Small intestine (tissue), 7 donors: ENCODE results near the gene CCDC82. TPM values are rescaled to one million over a fixed set of nuclear protein-coding genes. Genes with fewer than 3 reads are reported as not detected.

Source experiments
- DNase-seq, 2 donors: peaks; one replicate each; pipeline versions ENCODE4 v3.0.0 to v3.0.0-alpha.2; 2013
- FAIRE-seq: peaks from 2 replicates; lab custom pipeline; 2012; peaks lifted over from hg19 to GRCh38; lab: Jason Lieb, UNC
- H3K27ac ChIP-seq, 3 donors: one replicate each; pipeline ENCODE4 v1.5.1; 2013; ENCODE audit warnings: low read length in 2 of 3, mild to moderate bottlenecking in 2 of 3, control low read depth in 1 of 3, inconsistent platforms in 1 of 3, low read depth in 1 of 3, moderate library complexity in 1 of 3
- H3K27me3 ChIP-seq, 3 donors: one replicate each; pipeline ENCODE4 v1.6.1; 2013; ENCODE audit warnings: low read length in 3 of 3, inconsistent platforms in 1 of 3; ENCODE audit not compliant: control insufficient read depth in 3 of 3, insufficient read depth in 3 of 3
- H3K36me3 ChIP-seq, 3 donors: one replicate each; pipeline ENCODE4 v1.6.1; 2013; ENCODE audit warnings: low read length in 3 of 3, inconsistent platforms in 1 of 3, low read depth in 1 of 3, mild to moderate bottlenecking in 1 of 3, moderate library complexity in 1 of 3; ENCODE audit not compliant: control insufficient read depth in 3 of 3, insufficient read depth in 2 of 3
- H3K4me1 ChIP-seq, 3 donors: one replicate each; pipeline ENCODE4 v1.6.1; 2013; ENCODE audit warnings: low read length in 2 of 3, inconsistent platforms in 1 of 3, low read depth in 1 of 3, mild to moderate bottlenecking in 1 of 3, moderate library complexity in 1 of 3; ENCODE audit not compliant: control insufficient read depth in 3 of 3, insufficient read depth in 2 of 3
- H3K4me3 ChIP-seq, 3 donors: one replicate each; pipeline ENCODE4 v1.5.1; 2013; ENCODE audit warnings: low read length in 3 of 3, control low read depth in 1 of 3, inconsistent platforms in 1 of 3, low read depth in 1 of 3, mild to moderate bottlenecking in 1 of 3, moderate library complexity in 1 of 3
- H3K9me3 ChIP-seq, 2 donors: one replicate each; pipeline ENCODE4 v1.6.1; 2013; ENCODE audit warnings: low read depth in 1 of 2, low read length in 1 of 2; ENCODE audit not compliant: control insufficient read depth in 2 of 2, insufficient read depth in 1 of 2
- WGBS, 3 donors: extraction: QIAGEN DNeasy Blood & Tissue Kit; methylation state at CpG; one replicate each; pipeline ENCODE4 v1.1.7; 2013; 5-methylcytosine and 5-hydroxymethylcytosine counted together
- polyA plus RNA-seq, 4 donors: library from polyadenylated mRNA; stranded (reverse) in 3 of 4; unstranded in 1 of 4; fragments of 200-250 nt in 3 of 4; fragments of 120-200 nt in 1 of 4; gene quantifications; one replicate each; pipeline versions ENCODE4 v1.2.1 to v1.2.3, GENCODE V29; 2013
- donor health status: healthy with polysubstance abuse.
- donor health status: control.
- donor health status: control.
- donor health status: Bipolar disorder and iron deficiency.
- donor health status: healthy.

The CCDC82 gene
- polyA plus RNA-seq, 4 donors = 10.3 to 22.9 (median 12.2) TPM

GRCh38 chr11:96385187-96385586, 4.5 kb downstream of the CCDC82 start:
- Histone ChIP-seq H3K4me3 (no peak overlapping the region), H3K27me3 (no peaks in the 10 kb centered on the region), H3K36me3 (peaks cover 0 to 4% (median 0%) of the 10 kb centered on the region in 3 donors), H3K27ac (no peak overlapping the region), H3K9me3 (no peaks in the 10 kb centered on the region), H3K4me1 (peaks cover 0 to 3% (median 3%) of the 10 kb centered on the region in 3 donors)
- FAIRE-seq = no peak
- DNase-seq = no peak
- 79 to 93% (median 83%) methylated on average over 2 of the region's 2 CpGs for WGBS, 3 donors

DNA sequence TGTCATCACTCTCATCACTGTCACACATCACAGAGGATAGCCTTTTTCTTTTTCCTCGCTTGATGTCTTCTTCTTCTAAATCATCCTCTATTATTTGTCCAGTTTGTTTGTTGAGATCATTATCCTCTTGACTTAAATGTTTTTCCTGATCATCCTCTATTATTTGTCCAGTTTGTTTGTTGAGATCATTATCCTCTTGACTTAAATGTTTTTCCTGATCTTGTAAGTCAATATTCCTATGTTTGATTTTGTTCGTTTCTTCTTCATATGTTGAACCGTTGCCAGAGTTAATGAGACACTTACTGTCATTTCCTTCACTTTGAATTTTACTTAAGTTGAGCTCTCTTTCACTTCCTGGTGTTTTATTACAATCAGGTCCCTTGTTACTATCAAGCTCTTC, 5.6 kb downstream of the CCDC82 start:
- H3K4me3 ChIP-seq = no peak overlapping the region
- no peaks in the 10 kb centered on the region for H3K9me3 ChIP-seq
- FAIRE-seq = no peak
- no peak for DNase-seq
- peaks cover 0 to 4% (median 0%) of the 10 kb centered on the region in 3 donors for H3K36me3 ChIP-seq
- no peaks in the 10 kb centered on the region for H3K27me3 ChIP-seq
- peaks cover 0 to 3% (median 3%) of the 10 kb centered on the region in 3 donors for H3K4me1 ChIP-seq
- WGBS, 3 donors = 73 to 79% (median 78%) methylated on average over 3 of the region's 3 CpGs
- H3K27ac ChIP-seq = no peak overlapping the region

DNA sequence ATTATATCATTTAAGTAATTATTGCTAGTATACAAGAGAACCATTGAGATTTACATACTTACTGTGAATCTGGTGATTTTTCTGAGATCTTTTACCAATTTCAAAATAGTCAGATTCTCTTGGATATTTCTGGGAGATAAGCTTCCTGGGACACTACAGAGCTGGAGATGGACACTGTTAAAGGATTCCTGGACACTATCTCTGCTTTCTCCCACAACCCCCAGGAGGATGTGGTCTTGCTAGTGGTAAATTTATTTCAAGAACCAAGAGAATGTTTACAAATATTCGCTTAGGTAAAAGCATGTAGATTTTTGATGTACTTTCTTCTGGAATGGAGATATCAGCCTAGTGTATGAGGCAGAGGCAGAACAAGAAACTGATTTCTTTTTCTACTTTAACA, 12.9 kb downstream of the CCDC82 start:
- FAIRE-seq (no peak), DNase-seq (no peak)
- Histone ChIP-seq H3K9me3 (no peaks in the 10 kb centered on the region), H3K36me3 (peaks cover 0 to 2% (median 0%) of the 10 kb centered on the region in 3 donors), H3K27me3 (no peaks in the 10 kb centered on the region), H3K4me3 (no peak overlapping the region), H3K27ac (no peak overlapping the region), H3K4me1 (no peaks in the 10 kb centered on the region)
- 76 to 96% (median 88%) methylated on average over 1 of the region's 1 CpG for WGBS, 3 donors

DNA sequence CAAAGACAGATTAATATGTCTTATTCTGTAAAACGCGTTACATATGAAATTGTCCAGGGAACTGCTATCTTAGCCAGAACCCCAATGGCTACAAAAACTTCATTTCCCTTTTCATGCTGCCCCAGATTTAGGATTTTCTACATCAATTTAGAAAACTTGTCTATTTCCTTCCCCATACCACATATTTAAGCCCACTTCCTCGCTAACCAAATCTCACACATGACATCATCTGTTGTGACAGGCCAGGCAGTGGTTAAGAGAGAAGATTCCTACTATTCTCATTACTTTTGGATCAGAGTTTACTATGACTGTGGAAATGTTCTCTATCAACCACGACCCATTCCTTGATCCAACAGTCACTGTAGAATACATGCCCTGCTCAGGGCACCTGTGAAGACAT, 15.9 kb downstream of the CCDC82 start:
- H3K4me3 ChIP-seq = no peak overlapping the region
- FAIRE-seq (no peak), DNase-seq (no peak)
- H3K27me3 ChIP-seq = no peaks in the 10 kb centered on the region
- H3K9me3 ChIP-seq = peaks cover 0 to 1% of the 10 kb centered on the region in 2 donors
- H3K27ac ChIP-seq = no peak overlapping the region
- peaks cover 0 to 2% (median 0%) of the 10 kb centered on the region in 3 donors for H3K36me3 ChIP-seq
- no peaks in the 10 kb centered on the region for H3K4me1 ChIP-seq
- WGBS, 3 donors = 94 to 98% (median 96%) methylated on average over 4 of the region's 4 CpGs

- DNase-seq (no peak), FAIRE-seq (no peak)
- Histone ChIP-seq H3K27ac (no peak overlapping the region), H3K27me3 (no peaks in the 10 kb centered on the region), H3K4me1 (no peaks in the 10 kb centered on the region), H3K36me3 (peaks cover 0 to 6% (median 2%) of the 10 kb centered on the region in 3 donors), H3K9me3 (peaks cover 0 to 13% of the 10 kb centered on the region in 2 donors), H3K4me3 (no peak overlapping the region)
- WGBS, 3 donors = 88 to 100% (median 96%) methylated on average over 2 of the region's 2 CpGs
Measured at GRCh38 chr11:96367342-96367741, 22.4 kb downstream of the CCDC82 start.

- Histone ChIP-seq H3K27ac (no peak overlapping the region), H3K9me3 (peaks cover 0 to 13% of the 10 kb centered on the region in 2 donors), H3K27me3 (no peaks in the 10 kb centered on the region), H3K36me3 (peaks cover 0 to 6% (median 2%) of the 10 kb centered on the region in 3 donors), H3K4me1 (no peaks in the 10 kb centered on the region), H3K4me3 (no peak overlapping the region)
- no peak for FAIRE-seq
- 65 to 83% (median 79%) methylated on average over 1 of the region's 1 CpG for WGBS, 3 donors
- no peak for DNase-seq
Measured at GRCh38 chr11:96366024-96366423, 23.7 kb downstream of the CCDC82 start.

DNA sequence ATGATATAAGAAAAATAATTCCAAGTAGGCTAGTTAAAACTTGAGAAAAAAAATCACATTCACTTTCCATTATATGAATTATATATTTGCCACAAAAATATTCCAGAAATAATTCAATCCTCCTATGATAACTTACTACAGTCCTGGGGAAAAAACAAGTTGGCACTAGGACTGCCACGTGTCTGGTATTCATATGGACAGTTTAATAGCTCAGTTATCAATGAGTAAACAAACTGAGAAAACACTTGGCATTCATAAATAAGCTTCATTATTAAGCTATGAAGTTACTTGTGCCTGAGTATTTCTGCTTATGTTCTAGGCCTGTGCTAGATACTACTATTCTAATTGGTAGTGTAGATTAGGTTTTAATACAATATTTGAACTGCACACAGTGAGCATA, 24.2 kb downstream of the CCDC82 start:
- Histone ChIP-seq H3K27me3 (no peaks in the 10 kb centered on the region), H3K4me1 (no peaks in the 10 kb centered on the region), H3K36me3 (peaks cover 0 to 6% (median 2%) of the 10 kb centered on the region in 3 donors), H3K4me3 (no peak overlapping the region), H3K27ac (no peak overlapping the region), H3K9me3 (peaks cover 0 to 13% of the 10 kb centered on the region in 2 donors)
- DNase-seq (peak in 1 of 2 donors; percentile 3), FAIRE-seq (no peak)
- 16 to 64% (median 41%) methylated on average over 1 of the region's 1 CpG for WGBS, 3 donors

DNA sequence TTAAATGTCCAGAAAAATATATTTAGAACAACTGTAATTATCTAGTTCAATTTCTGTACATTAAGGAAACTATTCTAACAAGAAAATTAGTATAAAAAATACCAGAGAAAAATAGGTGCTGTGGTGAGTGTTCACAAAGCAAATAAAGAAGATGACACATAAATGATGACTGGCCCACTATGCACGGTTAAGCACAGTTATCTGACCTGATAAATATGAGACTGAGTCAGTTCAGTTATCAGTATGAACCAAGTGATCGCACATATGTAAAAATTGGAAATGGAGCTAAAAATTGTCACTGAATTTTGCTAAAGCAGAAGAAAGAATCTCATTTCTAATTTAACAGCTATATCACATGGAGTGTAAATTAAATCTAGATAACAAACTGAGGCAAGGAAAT, 27.9 kb downstream of the CCDC82 start:
- 61 to 75% (median 64%) methylated on average over 2 of the region's 2 CpGs for WGBS, 3 donors
- Histone ChIP-seq H3K9me3 (no peaks in the 10 kb centered on the region), H3K27me3 (no peaks in the 10 kb centered on the region), H3K27ac (no peak overlapping the region), H3K4me3 (no peak overlapping the region), H3K4me1 (no peaks in the 10 kb centered on the region), H3K36me3 (peaks cover 0 to 3% (median 2%) of the 10 kb centered on the region in 3 donors)
- DNase-seq = no peak
- FAIRE-seq = no peak

- Histone ChIP-seq H3K27me3 (no peaks in the 10 kb centered on the region), H3K27ac (no peak overlapping the region), H3K4me1 (no peaks in the 10 kb centered on the region), H3K4me3 (no peak overlapping the region), H3K9me3 (no peaks in the 10 kb centered on the region), H3K36me3 (peaks cover 0 to 2% (median 1%) of the 10 kb centered on the region in 3 donors)
- no peak for FAIRE-seq
- 81 to 87% (median 81%) methylated on average over 3 of the region's 3 CpGs for WGBS, 3 donors
- DNase-seq = no peak
Measured at GRCh38 chr11:96358321-96358720, 31.4 kb downstream of the CCDC82 start.
